Measurements from ENCODE around the gene ZNF441. TPM values are rescaled to one million over a fixed set of nuclear protein-coding genes. Genes with fewer than 3 reads are reported as not detected.

The ZNF441 gene
- total RNA-seq, 2 donors from 2014 or later = 6.9 to 7.3 TPM

- DNase-seq (ENCODE audit: low spot score) = no peak
- no peaks in the 10 kb centered on the region for H3K27me3 ChIP-seq (replicated peaks; ENCODE audit: insufficient read depth)
- TF ChIP-seq CTCF (IDR thresholded peaks at IDR 0.05) = no peak
- H3K27ac ChIP-seq = no peak overlapping the region
- peaks cover 4% of the 10 kb centered on the region for H3K4me1 ChIP-seq (replicated peaks)
- no peaks in the 10 kb centered on the region for H3K36me3 ChIP-seq
- no peaks in the 10 kb centered on the region for H3K9me3 ChIP-seq
- intact Hi-C loops (cut with DNase I) = no loop called here
- H3K4me3 ChIP-seq = no peak overlapping the region
These were observed 26.1 kb downstream of the ZNF441 start for GRCh38 chr19:11792942-11793341.

GRCh38 chr19:11797491-11797890 lies 30.7 kb downstream of the ZNF441 start:
- TF ChIP-seq CTCF (IDR thresholded peaks at IDR 0.05) (peak; percentile 72 to 91 (median 86)), POLR2A (IDR thresholded peaks at IDR 0.05) (no peak), POLR2AphosphoS5 (IDR thresholded peaks at IDR 0.05) (peak; percentile 87)
- H3K36me3 ChIP-seq = no peaks in the 10 kb centered on the region
- intact Hi-C loops (cut with DNase I) = loop anchor here (5.0 kb wide), 1 partner anchor 345 kb away; the partner anchor contains the start of gene ZNF20
- no peaks in the 10 kb centered on the region for H3K9me3 ChIP-seq
- H3K4me3 ChIP-seq = no peak overlapping the region
- peaks cover 8% of the 10 kb centered on the region for H3K4me1 ChIP-seq (replicated peaks)
- 4% methylated on average over 8 of the region's 8 CpGs for WGBS
- DNase-seq (ENCODE audit: low spot score) = peak; percentile 92
- H3K27ac ChIP-seq = peak overlapping the region in 1 of 2 donors; percentile 81
- no peaks in the 10 kb centered on the region for H3K27me3 ChIP-seq (replicated peaks; ENCODE audit: insufficient read depth)

GRCh38 chr19:11798391-11799330 lies 31.9 kb downstream of the ZNF441 start, which contains the start of gene ZNF491:
ZNF491 (plus strand) TSS chr19:11798523; CDS start chr19:11805954, 7,431 bp downstream.
- intact Hi-C loops (cut with DNase I) = loop anchor here (1.0 to 5.0 kb wide), 2 partner anchors 189 to 344 kb away; partner anchors contain the start of gene ZNF20
- H3K27me3 ChIP-seq (replicated peaks; ENCODE audit: insufficient read depth) = no peaks in the 10 kb centered on the region
- WGBS = under 1% methylated on average over 56 of the region's 56 CpGs
- H3K4me3 ChIP-seq = peak within 1 kb of the TSS; percentile 53 to 69
- no peaks in the 10 kb centered on the region for H3K9me3 ChIP-seq
- peaks cover 8% of the 10 kb centered on the region for H3K4me1 ChIP-seq (replicated peaks)
- TF ChIP-seq CTCF (IDR thresholded peaks at IDR 0.05) (peak in 3 of 4 experiments; percentile 7 to 54 (median 21)), POLR2AphosphoS5 (IDR thresholded peaks at IDR 0.05) (peak; percentile 91), POLR2A (IDR thresholded peaks at IDR 0.05) (peak; percentile 86)
- DNase-seq (ENCODE audit: low spot score) = peak; percentile 91
- peak within 1 kb of the TSS; percentile 76 to 81 for H3K27ac ChIP-seq
- H3K36me3 ChIP-seq = no peaks in the 10 kb centered on the region

GRCh38 chr19:11806354-11807098 lies 39.7 kb downstream of the ZNF441 start:
- WGBS = 94% methylated on average over 11 of the region's 11 CpGs
- H3K27ac ChIP-seq = no peak overlapping the region
- no peak overlapping the region for H3K4me3 ChIP-seq
- no peaks in the 10 kb centered on the region for H3K9me3 ChIP-seq
- intact Hi-C loops (cut with DNase I) = no loop called here
- H3K4me1 ChIP-seq (replicated peaks) = no peaks in the 10 kb centered on the region
- peaks cover 0 to 6% of the 10 kb centered on the region in 2 donors for H3K36me3 ChIP-seq
- no peaks in the 10 kb centered on the region for H3K27me3 ChIP-seq (replicated peaks; ENCODE audit: insufficient read depth)
- DNase-seq (ENCODE audit: low spot score) = no peak
- TF ChIP-seq POLR2A (IDR thresholded peaks at IDR 0.05) (no peak), CTCF (IDR thresholded peaks at IDR 0.05) (no peak), POLR2AphosphoS5 (IDR thresholded peaks at IDR 0.05) (no peak)
